GM18951 (cell line): ENCODE results near the gene NRSN1.

Source experiments
- POLR2A ChIP-seq: IDR thresholded peaks from 4 replicates; pipeline ENCODE4 v1.6.1; 2011; ENCODE audit warnings: mild to moderate bottlenecking; ENCODE audit not compliant: insufficient read length, insufficient read depth; ENCODE audit errors: extremely low read depth
- in situ Hi-C: fragments of 300-500 bp; cut with MboI; formaldehyde crosslinking; loops from one replicate; pipeline ENCODE4 v1.12.0; 2022; ENCODE audit warnings: low sequenced_read_pairs, mixed read lengths, inconsistent platforms; ENCODE audit not compliant: unreplicated experiment

Gene NRSN1

DNA sequence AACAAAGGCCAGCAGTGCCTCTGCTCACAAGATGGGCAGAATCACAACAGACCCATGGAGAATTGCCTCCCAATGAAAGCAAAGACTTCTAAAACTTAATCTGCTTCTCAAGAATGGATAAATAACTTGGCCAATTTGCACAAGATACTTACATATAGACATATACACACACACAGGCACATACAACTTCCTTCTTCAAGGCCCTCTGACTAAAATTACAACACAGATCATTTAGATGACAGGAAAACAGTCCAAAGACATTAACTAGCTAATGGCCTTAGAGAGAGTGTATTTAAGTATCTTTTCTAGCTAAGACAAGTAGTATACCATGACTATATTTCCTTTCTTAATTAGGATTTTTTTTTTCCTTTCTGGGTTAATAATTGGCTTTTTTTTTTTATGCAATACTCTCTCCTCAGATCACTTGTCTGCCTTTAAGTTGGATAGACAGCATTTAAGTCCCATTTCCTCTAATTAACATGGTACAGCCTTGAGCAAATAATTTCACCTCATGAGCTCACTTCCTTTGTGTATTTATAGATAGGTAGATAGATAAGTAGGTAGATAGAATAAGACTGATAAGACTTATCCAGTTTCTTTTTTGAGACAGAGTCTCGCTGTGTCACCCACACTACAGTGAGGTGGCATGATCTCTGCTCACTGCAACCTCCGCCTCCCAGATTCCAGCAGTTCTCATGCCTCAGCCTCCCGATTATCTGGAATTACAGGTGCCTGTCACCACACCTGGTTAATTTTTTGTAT is 70.0 kb downstream of the NRSN1 start:
- no peak for TF ChIP-seq POLR2A
- in situ Hi-C loops: no loop called here
